Mammary epithelial cell (primary cell): ENCODE results near the gene C16orf89.
"Not testable (repeated sequence)": the region's sequence is repeated elsewhere in the genome, so short reads cannot be mapped to it uniquely, and the experiment has no call there.

Source experiments
- CTCF ChIP-seq, 2 donors: IDR thresholded peaks in 1 of 2; conservative IDR thresholded peaks in 1 of 2; 2 replicates each; pipeline ENCODE4 v1.5.1; 2011 to 2012; ENCODE audit warnings: inconsistent platforms in 2 of 2, low read length in 2 of 2, mild to moderate bottlenecking in 2 of 2, control low read depth in 1 of 2, low read depth in 1 of 2; ENCODE audit not compliant: insufficient read depth in 1 of 2; ENCODE audit errors: extremely low read depth in 1 of 2
- EZH2 ChIP-seq: IDR thresholded peaks from 2 replicates; pipeline ENCODE4 v1.6.1; 2012; ENCODE audit warnings: low read length, inconsistent platforms, borderline replicate concordance

DNA sequence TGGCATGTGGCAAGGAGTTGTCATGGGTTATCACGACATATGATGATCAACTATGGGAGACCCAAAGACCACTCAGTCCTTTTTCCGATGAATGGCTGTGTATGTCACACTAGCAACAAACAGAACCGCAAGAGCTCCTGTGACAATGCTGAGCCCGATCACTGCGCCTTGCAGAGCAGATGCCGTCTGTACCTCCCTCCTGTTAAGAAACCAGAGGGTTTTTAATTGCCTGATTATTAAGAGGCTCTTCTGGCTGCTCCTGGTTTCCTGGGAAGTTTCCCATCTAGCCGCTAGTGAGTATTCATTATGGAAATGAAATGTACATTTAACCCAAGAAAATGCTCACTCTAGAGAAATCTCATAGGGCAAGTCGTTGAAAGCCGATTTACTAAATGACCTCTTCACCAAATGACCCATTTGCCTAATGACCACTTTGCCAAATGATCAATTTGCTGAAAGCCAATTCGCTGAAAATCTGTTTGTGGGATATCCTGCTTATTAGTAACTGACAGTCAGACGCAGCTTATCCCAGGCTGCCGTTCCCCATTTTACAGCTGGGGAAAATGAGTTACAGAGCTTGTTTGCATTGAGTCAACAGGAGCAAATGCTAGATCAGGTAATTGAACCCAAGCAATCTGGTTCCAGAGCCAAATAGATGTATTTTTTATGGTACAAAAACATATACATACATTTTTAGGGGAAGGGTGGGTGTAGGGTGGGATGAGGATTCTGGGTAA, 37.7 kb upstream of the C16orf89 start:
- TF ChIP-seq EZH2; CTCF (conservative IDR thresholded peaks at IDR 0.05 in 1 of 2, IDR thresholded peaks at IDR 0.05 in 1 of 2; ENCODE audit: extremely low read depth in 1 of 2, insufficient read depth in 1 of 2, low read depth in 1 of 2, low read length in 2 of 2): not testable (repeated sequence)
